Tibial nerve (tissue), 4 donors: Measurements from ENCODE around the gene SLC9B2. TPM values are rescaled to one million over a fixed set of nuclear protein-coding genes. Genes with fewer than 3 reads are reported as not detected.

ENCODE experiments used
- DNase-seq, 2 donors: peaks; one replicate each; pipeline ENCODE4 v3.0.0-alpha.2; 2019; ENCODE audit warnings: low spot score in 2 of 2
- H3K27ac ChIP-seq, 4 donors: fragments of 200-600 bp; sonication (generic) in 3 of 4; one replicate each; pipeline ENCODE4 v1.5.1; 2017 to 2019; ENCODE audit warnings: mild to moderate bottlenecking in 1 of 4
- H3K27me3 ChIP-seq, 2 donors: fragments of 200-600 bp; sonication (generic) in 1 of 2; one replicate each; pipeline versions ENCODE4 v1.5.1 to v1.6.0; 2017 to 2019
- H3K36me3 ChIP-seq, 3 donors: fragments of 200-600 bp; sonication (generic); one replicate each; pipeline ENCODE4 v1.5.1; 2018 to 2019
- H3K4me1 ChIP-seq, 4 donors: fragments of 200-600 bp; sonication (generic) in 3 of 4; one replicate each; pipeline ENCODE4 v1.5.1; 2017 to 2019
- H3K4me3 ChIP-seq, 4 donors: fragments of 200-600 bp; sonication (generic) in 3 of 4; one replicate each; pipeline ENCODE4 v1.5.1; 2017 to 2019; ENCODE audit warnings: mild to moderate bottlenecking in 1 of 4, moderate library complexity in 1 of 4
- H3K9me3 ChIP-seq, 4 donors: fragments of 200-600 bp; sonication (generic) in 3 of 4; one replicate each; pipeline ENCODE4 v1.5.1; 2017 to 2019
- CTCF ChIP-seq, 5 experiments: fragments of 200-600 bp in 3 of 5; fragments of 450-650 bp in 2 of 5; sonication (generic) in 3 of 5; IDR thresholded peaks; one replicate each; pipeline ENCODE4 v1.5.1; 2016 to 2019; ENCODE audit warnings: antibody characterized with exemption in 5 of 5, mild to moderate bottlenecking in 3 of 5, moderate library complexity in 2 of 5
- EP300 ChIP-seq, 2 donors: sonication (generic); formaldehyde crosslinking; IDR thresholded peaks; one replicate each; pipeline ENCODE4 v1.6.1; 2017; ENCODE audit warnings: antibody characterized with exemption in 2 of 2, mild to moderate bottlenecking in 1 of 2
- POLR2A ChIP-seq, 2 donors: fragments of 450-650 bp; IDR thresholded peaks; one replicate each; pipeline ENCODE4 v1.6.1; 2017; ENCODE audit warnings: antibody characterized with exemption in 2 of 2, mild to moderate bottlenecking in 2 of 2, moderate library complexity in 2 of 2
- WGBS, 2 donors: methylation state at CpG; one replicate each; pipeline ENCODE4 v1.1.5; 2018; 5-methylcytosine and 5-hydroxymethylcytosine counted together
- total RNA-seq, 4 donors: library from RNA; depleted of rRNA; stranded (reverse); fragments of >200 nt; gene quantifications; one replicate each; pipeline ENCODE4 v1.1.0, GENCODE V29; 2016

The SLC9B2 gene
- total RNA-seq, 4 donors from 2014 or later = 13.1 to 29.4 (median 22.2) TPM

DNA sequence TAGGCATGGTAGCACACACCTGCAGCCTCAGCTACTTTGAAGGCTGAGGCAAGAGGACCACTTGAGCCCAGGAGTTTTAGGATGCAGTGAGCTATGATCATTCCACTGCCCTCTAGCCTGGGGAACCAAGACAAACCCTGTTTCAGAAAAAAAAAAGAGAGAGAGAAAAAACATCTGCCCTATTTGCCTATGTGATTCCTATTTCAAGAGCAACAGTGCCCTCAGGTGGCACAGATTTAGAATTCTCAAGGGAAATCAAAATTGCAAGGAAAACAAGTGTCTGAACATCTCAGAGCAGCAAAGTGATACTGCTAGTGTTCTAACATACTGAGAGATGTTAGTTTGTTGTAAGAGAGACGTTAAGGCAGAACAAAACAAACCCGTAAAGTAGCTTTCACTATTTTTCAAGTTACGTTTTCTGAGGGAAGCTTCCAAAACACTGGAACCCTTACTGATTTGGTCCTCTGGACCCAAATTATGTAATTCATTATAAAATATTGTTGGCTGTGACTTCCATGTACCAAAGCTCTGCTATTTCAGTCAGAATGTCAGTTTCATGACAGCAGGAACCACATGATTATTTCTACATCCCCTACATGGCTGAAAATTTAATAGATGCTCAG lies 15.2 kb upstream of the SLC9B2 start:
- WGBS, 2 donors = 55% methylated on average over 3 of the region's 3 CpGs
- no peak for DNase-seq
- Histone ChIP-seq H3K27me3 (no peaks in the 10 kb centered on the region), H3K36me3 (peaks cover 0 to 58% (median 8%) of the 10 kb centered on the region in 3 donors), H3K4me3 (no peak overlapping the region), H3K4me1 (peaks cover 0 to 29% (median 3%) of the 10 kb centered on the region in 4 donors), H3K9me3 (no peaks in the 10 kb centered on the region), H3K27ac (no peak overlapping the region)
- TF ChIP-seq CTCF (IDR thresholded peaks at IDR 0.05) (peak; percentile 13 to 46 (median 38)), EP300 (IDR thresholded peaks at IDR 0.05) (no peak)

DNA sequence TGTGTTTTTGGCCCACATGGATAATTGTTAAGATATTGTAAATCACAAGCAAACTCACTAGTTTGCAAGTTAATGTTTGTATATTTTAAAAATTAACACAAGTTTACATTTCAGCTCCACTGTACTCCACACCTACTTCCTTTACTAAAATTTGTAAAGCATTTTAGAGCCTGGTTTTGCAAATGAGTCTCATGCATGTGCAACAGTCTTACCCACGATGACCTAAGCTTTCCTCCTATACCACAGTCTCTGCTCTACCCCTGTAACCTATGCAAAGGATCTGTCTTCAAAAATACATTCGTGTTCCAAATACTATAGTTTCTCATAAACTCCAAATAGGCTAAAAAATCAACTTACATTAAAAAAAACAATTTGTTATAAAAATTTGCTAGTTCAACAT lies 12.9 kb upstream of the SLC9B2 start:
- H3K9me3 ChIP-seq = no peaks in the 10 kb centered on the region
- WGBS, 2 donors = 92 to 95% methylated on average over 2 of the region's 2 CpGs
- H3K4me3 ChIP-seq = no peak overlapping the region
- no peak for DNase-seq
- H3K27ac ChIP-seq = no peak overlapping the region
- TF ChIP-seq EP300 (IDR thresholded peaks at IDR 0.05) = no peak
- TF ChIP-seq CTCF (IDR thresholded peaks at IDR 0.05) = no peak
- TF ChIP-seq POLR2A (IDR thresholded peaks at IDR 0.05) = no peak
- H3K36me3 ChIP-seq = peaks cover 0 to 81% (median 11%) of the 10 kb centered on the region in 3 donors
- no peaks in the 10 kb centered on the region for H3K27me3 ChIP-seq
- peaks cover 0 to 16% (median 0%) of the 10 kb centered on the region in 4 donors for H3K4me1 ChIP-seq

GRCh38 chr4:103086551-103086950 lies 10.0 kb upstream of the SLC9B2 start:
- no peak overlapping the region for H3K4me3 ChIP-seq
- no peak for DNase-seq
- peaks cover 0 to 1% (median 0%) of the 10 kb centered on the region in 4 donors for H3K4me1 ChIP-seq
- WGBS, 2 donors = 65 to 71% methylated on average over 1 of the region's 1 CpG
- no peaks in the 10 kb centered on the region for H3K9me3 ChIP-seq
- TF ChIP-seq CTCF (IDR thresholded peaks at IDR 0.05) (no peak), POLR2A (IDR thresholded peaks at IDR 0.05) (no peak), EP300 (IDR thresholded peaks at IDR 0.05) (no peak)
- no peak overlapping the region for H3K27ac ChIP-seq
- peaks cover 0 to 87% (median 11%) of the 10 kb centered on the region in 3 donors for H3K36me3 ChIP-seq
- no peaks in the 10 kb centered on the region for H3K27me3 ChIP-seq

DNA sequence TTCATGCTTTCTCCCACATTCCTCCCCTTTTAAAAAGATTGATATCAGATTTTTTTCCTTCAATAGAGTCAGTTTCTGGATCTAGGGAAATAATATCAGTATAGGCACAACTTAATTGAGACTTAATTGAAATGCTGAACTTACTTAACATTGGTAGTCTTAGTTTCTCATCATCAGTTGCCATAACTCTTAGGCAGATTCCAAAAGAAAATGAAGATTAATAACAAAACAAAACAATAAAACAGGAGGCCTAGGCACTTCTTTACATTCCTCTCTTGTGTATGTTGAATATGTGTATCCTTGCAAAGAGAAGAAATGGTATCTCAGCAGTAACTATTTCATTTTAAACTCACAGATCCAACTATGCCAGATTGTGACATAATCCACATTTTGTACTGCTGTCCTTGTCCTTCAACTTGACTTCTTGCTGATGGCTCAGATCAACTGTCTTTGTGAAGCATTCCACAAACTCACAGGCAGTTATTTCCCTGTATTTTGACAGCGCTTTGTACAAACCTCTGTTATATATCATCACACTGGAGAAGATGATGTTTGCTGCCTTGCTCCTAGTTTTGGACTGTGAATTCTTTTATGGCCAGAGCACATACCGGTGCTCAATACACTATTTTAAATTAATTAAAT lies 9.1 kb upstream of the SLC9B2 start:
- DNase-seq = no peak
- no peak overlapping the region for H3K4me3 ChIP-seq
- H3K27me3 ChIP-seq = no peaks in the 10 kb centered on the region
- no peaks in the 10 kb centered on the region for H3K4me1 ChIP-seq
- 94 to 96% methylated on average over 2 of the region's 2 CpGs for WGBS, 2 donors
- H3K36me3 ChIP-seq = peaks cover 0 to 88% (median 11%) of the 10 kb centered on the region in 3 donors
- no peak overlapping the region for H3K27ac ChIP-seq
- TF ChIP-seq POLR2A (IDR thresholded peaks at IDR 0.05) = no peak
- no peak for TF ChIP-seq EP300 (IDR thresholded peaks at IDR 0.05)
- H3K9me3 ChIP-seq = no peaks in the 10 kb centered on the region

- Histone ChIP-seq H3K27ac (no peak overlapping the region), H3K4me3 (no peak overlapping the region), H3K4me1 (peaks cover 0 to 21% (median 15%) of the 10 kb centered on the region in 4 donors), H3K36me3 (peaks cover 0 to 42% (median 0%) of the 10 kb centered on the region in 3 donors), H3K27me3 (no peaks in the 10 kb centered on the region), H3K9me3 (no peaks in the 10 kb centered on the region)
- TF ChIP-seq POLR2A (IDR thresholded peaks at IDR 0.05) = no peak
- TF ChIP-seq CTCF (IDR thresholded peaks at IDR 0.05) = no peak
- TF ChIP-seq EP300 (IDR thresholded peaks at IDR 0.05) = no peak
- 97% methylated on average over 1 of the region's 1 CpG for WGBS, 2 donors
- no peak for DNase-seq
Observed at GRCh38 chr4:103079621-103080020, 3.1 kb upstream of the SLC9B2 start.
